ENCODE measurements around the gene CELA1. TPM values are rescaled to one million over a fixed set of nuclear protein-coding genes. Genes with fewer than 3 reads are reported as not detected.

The CELA1 gene
- not detected for total RNA-seq (ENCODE audit: insufficient read depth, low replicate concordance)

GRCh38 chr12:51346581-51346980 is at the start of gene CELA1:
Gene CELA1 (minus strand): TSS chr12:51346679. CDS start chr12:51346638, 41 bp downstream.
- DNase-seq (ENCODE audit: low spot score), result no peak

DNA sequence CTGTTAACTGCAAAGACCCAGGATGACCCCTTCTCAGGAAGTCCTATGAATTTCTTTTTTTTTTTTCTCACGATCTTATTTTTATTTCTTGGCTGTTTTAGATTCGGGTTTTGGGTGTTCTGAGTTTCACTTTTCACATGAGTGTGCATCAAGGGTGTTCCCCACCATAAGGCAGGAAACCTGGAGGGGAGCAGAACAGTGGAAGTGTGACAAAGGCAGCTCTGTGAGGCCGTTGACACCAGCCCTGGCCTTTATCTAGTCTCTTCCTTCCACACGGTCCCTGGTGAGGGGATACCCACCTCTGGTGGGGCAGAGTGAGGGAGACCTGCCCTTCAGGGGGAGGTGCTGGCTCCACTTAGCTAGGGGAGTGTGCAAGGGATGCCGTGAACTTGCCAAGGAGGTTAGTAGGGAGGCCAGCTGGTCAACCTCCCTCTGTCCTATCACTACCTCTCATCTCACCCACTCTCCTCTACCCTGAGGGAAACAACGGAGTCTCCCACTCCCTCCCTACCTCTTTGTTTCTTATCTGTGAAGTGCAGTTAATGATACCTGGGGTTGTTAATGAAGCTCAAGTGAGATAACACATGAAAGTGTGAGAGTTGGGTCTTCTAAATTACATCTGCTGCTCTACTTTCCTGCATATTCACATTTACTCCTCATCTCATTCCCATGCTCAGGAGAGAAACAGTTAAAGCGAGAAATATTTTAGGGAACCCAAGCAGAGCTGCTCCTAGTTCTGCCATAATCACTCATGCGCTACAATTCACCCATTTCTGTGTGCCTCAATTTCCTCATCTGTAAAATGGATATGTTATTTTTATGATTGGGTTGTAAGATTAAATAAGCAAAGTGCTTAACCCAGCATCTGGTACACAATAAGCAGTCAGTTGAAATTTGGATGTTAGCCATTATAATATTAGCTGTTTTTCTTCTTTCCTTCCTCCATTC is 49.1 kb upstream of the CELA1 start:
- DNase-seq (ENCODE audit: low spot score), result no peak

DNA sequence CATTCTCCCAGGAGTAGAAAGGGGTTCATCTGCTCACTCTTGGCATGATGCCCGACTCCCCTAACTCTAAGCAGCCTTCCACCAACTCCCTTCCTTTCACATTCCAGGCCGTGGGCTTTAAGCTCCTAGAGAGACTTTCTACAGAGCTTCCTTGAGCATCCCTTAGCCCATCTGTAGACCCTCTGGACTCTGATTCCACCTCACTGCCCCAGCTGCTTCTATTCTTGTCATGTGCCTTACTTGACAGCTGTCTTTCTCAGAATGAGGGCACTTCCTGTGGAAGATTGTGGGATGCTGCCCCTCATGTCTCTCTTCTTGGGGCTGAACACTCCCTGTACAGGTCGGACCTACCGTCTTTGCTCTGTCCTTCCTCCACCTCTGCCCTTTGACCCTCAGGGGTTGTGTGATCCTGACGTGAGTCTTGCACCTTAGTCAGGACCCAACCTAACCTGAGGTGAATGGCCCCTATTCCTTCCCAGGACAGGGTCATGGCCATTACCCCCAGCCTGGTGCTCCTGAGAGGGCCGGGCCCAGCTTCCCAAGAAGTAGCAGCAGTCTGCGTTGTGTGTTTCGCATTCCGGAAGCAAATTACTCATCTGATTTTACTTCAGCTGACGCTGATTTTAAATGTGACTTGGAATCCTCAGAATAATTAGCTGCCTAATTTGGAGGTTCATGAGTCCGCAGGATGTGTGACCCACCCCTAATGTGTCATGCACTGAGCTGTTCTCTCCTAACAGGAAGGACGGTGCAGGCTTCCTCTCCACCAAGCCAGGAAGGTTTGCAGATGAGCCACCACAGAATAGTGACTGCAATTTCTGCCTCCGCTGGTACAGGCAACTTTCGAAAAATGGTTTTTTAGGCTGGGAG is 47.4 kb upstream of the CELA1 start:
- DNase-seq (ENCODE audit: low spot score), result no peak

GRCh38 chr12:51392556-51393237 is 46.2 kb upstream of the CELA1 start:
- no peak for DNase-seq (ENCODE audit: low spot score)

- DNase-seq (ENCODE audit: low spot score), result peak; percentile 44
These were observed 45.0 kb upstream of the CELA1 start, which contains the start of gene GALNT6 for GRCh38 chr12:51391283-51392123. Gene GALNT6 (minus strand): TSS chr12:51391406. CDS start chr12:51379781, 11,625 bp downstream.

- DNase-seq (ENCODE audit: low spot score), result no peak
These were observed 44.4 kb upstream of the CELA1 start for GRCh38 chr12:51390891-51391282.

DNA sequence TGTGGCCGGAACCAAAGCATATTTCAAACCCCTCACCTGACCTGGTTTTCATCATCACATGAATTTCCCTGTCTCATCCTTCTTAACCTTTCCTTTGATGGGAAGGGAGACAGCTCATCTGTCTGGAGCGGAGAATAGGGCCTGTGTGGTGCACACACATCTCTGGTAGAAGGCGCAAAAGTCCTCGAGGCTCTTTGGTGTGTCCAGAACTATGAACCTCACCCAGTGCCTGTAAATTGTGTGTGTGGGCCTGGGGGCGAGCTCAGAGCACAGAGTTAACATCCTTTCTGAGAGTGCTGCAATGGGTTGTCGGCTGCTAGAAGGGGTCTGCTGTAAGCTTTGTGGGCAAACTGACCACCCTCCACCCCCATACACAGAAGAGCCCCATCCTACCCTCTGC is 44.0 kb upstream of the CELA1 start:
- DNase-seq (ENCODE audit: low spot score), result no peak

- no peak for DNase-seq (ENCODE audit: low spot score)
These were observed 43.0 kb upstream of the CELA1 start for GRCh38 chr12:51389302-51389999.

DNA sequence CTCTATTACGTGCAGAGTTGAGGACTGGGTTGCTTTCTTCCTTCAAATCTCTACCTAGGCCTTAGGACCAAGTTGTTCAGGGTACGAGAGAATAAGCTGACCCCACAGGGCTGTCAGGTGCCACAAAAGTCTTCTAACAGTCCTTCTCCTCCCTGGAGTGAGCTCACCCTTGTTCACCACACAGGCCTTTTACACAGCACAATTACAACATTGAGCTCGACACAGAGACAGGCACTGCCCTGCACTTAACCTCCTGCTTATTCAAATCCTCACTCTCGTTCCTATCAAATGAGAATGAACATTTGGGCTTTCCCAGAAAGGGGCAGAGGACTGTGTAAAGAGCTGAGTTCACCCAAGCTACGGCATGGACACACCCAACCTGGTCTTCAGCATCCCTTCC is 42.4 kb upstream of the CELA1 start:
- peak; percentile 26 for DNase-seq (ENCODE audit: low spot score)

GRCh38 chr12:51388069-51388799 is 41.8 kb upstream of the CELA1 start:
- DNase-seq (ENCODE audit: low spot score), result peak; percentile 88

DNA sequence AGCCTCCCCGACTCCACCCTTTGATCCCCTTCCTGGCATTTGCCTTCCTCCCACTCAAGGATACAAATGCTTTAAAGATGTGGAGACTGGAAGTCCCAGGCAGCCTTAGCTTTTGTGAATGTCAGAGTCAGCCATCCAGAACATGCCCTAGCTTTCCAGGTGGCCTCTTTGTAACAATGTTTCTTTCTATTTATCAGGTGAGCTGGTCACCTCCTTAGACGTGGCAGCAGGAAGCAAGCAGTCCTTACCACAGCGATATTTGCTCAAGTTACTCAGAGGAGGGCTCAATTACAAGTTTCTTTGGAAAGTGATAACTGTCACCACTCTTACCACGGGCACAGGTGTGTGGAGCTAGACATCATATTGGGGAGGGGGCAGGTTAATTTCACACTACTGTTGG is 39.9 kb upstream of the CELA1 start:
- no peak for DNase-seq (ENCODE audit: low spot score)

- DNase-seq (ENCODE audit: low spot score), result no peak
These were observed 36.9 kb upstream of the CELA1 start for GRCh38 chr12:51383269-51383905.

DNA sequence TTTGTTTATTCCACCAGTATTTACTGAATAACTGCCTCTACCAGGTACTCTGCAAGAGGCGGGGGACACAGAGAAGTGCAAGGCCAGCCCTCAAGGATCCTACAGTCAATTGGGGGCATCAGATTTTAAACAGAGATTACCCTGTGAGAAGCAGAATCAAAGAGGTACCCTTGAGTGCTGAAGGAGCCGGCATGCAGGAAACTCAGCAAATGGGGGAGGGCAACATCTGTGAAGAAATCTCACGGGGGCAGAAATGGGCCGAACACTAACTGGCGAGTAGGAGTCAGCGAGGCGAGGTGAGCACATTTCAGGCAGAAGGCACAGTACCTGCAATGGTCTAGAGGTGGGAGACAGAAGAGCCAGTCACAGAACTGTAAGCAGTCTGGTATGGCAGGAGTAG is 35.7 kb upstream of the CELA1 start:
- DNase-seq (ENCODE audit: low spot score), result no peak

DNA sequence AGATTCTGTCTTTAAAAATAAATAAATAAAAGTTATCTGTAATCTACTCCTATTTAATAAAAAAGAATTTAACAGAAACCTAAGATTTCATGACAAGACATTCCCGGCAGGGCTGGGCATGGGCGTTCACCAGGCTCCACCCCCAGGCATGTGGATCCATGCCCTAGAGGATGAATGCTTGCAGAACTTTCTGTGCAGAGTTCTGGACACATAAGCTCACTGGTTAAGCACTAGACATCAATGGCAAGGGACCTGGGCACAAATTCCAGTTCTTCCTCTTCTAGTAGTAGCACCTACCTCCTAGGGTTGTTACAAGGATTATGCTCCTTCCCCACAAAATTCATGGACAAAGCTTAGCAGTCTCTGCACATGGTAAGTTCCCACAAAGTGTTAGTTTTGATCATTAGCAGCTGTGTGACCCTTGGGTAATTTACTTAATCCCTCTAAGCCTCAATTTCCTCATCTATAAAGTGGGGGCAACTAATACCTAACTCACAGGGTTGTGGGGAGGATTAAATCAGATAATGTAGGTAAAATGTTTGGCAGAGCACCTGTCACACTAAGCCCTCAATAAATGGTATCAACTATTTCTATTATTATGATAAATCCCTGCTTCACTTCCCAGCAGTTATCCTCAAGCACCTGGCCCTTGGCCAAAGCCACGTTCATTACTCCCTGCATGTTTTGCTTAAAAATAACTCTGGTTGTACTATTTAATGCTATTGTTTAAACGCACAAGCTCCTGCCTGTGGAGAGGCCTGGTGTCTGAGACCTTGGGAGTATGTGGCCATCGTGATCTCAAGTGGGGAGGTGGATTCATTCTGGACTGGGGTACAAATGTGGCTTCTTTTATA is 35.0 kb upstream of the CELA1 start:
- DNase-seq (ENCODE audit: low spot score), result no peak

- DNase-seq (ENCODE audit: low spot score), result no peak
These were observed 33.1 kb upstream of the CELA1 start for GRCh38 chr12:51379571-51379970.

DNA sequence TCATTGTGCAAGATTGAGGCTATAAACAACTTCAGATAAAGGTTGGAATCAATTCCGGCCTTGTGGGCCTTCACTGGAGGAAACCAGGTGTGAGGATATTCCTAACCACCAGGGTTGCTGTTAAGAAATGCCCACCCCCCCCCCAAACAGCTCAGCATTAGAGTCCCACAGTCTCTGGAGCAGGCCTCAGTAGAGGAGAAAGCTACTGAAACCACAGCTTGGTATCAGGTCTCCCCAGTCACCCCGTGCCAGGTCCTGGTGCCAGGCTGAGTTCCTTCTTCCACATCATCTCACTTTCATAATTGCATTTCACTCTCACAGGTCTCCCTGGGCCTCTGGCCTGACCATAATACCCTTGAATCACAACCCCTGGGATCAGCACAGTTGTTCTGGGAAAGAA is 32.3 kb upstream of the CELA1 start:
- DNase-seq (ENCODE audit: low spot score), result no peak

GRCh38 chr12:51377099-51377984 is 30.9 kb upstream of the CELA1 start:
- DNase-seq (ENCODE audit: low spot score), result peak; percentile 61
